GM23338 (cell line): ENCODE results near the gene SLC2A9. TPM values are rescaled to one million over a fixed set of nuclear protein-coding genes. Genes with fewer than 3 reads are reported as not detected.

Experiments
- ATAC-seq: fragments of 200-7000 bp; cut with Tn5 transposase; 3 replicates; pipeline ENCODE4 v1.9.1; 2020
- DNase-seq: peaks from one replicate; pipeline ENCODE4 v3.0.0-alpha.2; 2015; ENCODE audit warnings: low spot score
- H2AFZ ChIP-seq: fragments of 200-600 bp; sonication (generic); 2 replicates; pipeline ENCODE4 v1.8.0; 2016; ENCODE audit warnings: antibody characterized with exemption, mild to moderate bottlenecking, moderate library complexity
- H3F3A ChIP-seq: fragments of 200-600 bp; sonication (generic); replicated peaks from 2 replicates; pipeline ENCODE4 v1.8.0; 2017; ENCODE audit warnings: antibody characterized with exemption, mixed run types, low read depth
- H3K27ac ChIP-seq: fragments of 200-600 bp; sonication (generic); 2 replicates; pipeline ENCODE4 v1.6.1; 2016; ENCODE audit warnings: low read depth
- H3K27me3 ChIP-seq: fragments of 200-600 bp; sonication (generic); 2 replicates; pipeline ENCODE4 v1.8.0; 2016; ENCODE audit warnings: mild to moderate bottlenecking, mixed run types, moderate library complexity; ENCODE audit not compliant: insufficient read depth
- H3K36me3 ChIP-seq: fragments of 200-600 bp; sonication (generic); 2 replicates; pipeline ENCODE4 v1.8.0; 2016; ENCODE audit warnings: mild to moderate bottlenecking; ENCODE audit not compliant: insufficient read depth
- H3K4me1 ChIP-seq: fragments of 200-600 bp; sonication (generic); 2 replicates; pipeline ENCODE4 v1.8.0; 2016; ENCODE audit warnings: mild to moderate bottlenecking, moderate library complexity; ENCODE audit not compliant: insufficient read depth
- H3K4me2 ChIP-seq: fragments of 200-600 bp; sonication (generic); 2 replicates; pipeline ENCODE4 v1.7.1; 2017; ENCODE audit warnings: mixed run types
- H3K4me3 ChIP-seq: fragments of 200-600 bp; sonication (generic); 2 replicates; pipeline ENCODE4 v1.6.1; 2016; ENCODE audit warnings: mixed run types
- H3K79me2 ChIP-seq: fragments of 200-600 bp; sonication (generic); replicated peaks from 2 replicates; pipeline ENCODE4 v1.8.0; 2017; ENCODE audit warnings: mild to moderate bottlenecking; ENCODE audit not compliant: insufficient read depth
- H3K9me2 ChIP-seq: fragments of 200-600 bp; sonication (generic); 2 replicates; pipeline ENCODE4 v1.8.0; 2017; ENCODE audit not compliant: insufficient read depth
- H4K20me1 ChIP-seq: fragments of 200-600 bp; sonication (generic); replicated peaks from 2 replicates; pipeline ENCODE4 v1.8.0; 2017; ENCODE audit warnings: mild to moderate bottlenecking; ENCODE audit not compliant: insufficient read depth
- H3K27ac Mint-ChIP-seq: 2 replicates; pipeline ENCODE4 v1.8.0; 2020; ENCODE audit warnings: inconsistent platforms, mild to moderate bottlenecking, moderate library complexity, mixed read lengths
- H3K27me3 Mint-ChIP-seq: 3 replicates; pipeline ENCODE4 v1.8.0; 2022; ENCODE audit warnings: low read depth, mild to moderate bottlenecking, moderate library complexity, mixed read lengths, inconsistent platforms; ENCODE audit not compliant: insufficient read depth, poor library complexity
- H3K36me3 Mint-ChIP-seq: 3 replicates; pipeline ENCODE4 v1.8.0; 2021; ENCODE audit warnings: low read depth, mild to moderate bottlenecking, inconsistent platforms, moderate library complexity, mixed read lengths
- H3K4me1 Mint-ChIP-seq: 3 replicates; pipeline ENCODE4 v1.8.0; 2020; ENCODE audit warnings: mild to moderate bottlenecking, inconsistent platforms, mixed read lengths
- H3K4me3 Mint-ChIP-seq: 3 replicates; pipeline ENCODE4 v1.8.0; 2021; ENCODE audit warnings: moderate library complexity, mild to moderate bottlenecking, inconsistent platforms, mixed read lengths
- H3K9me3 Mint-ChIP-seq: 3 replicates; pipeline ENCODE4 v1.8.0; 2020; ENCODE audit warnings: moderate library complexity, mild to moderate bottlenecking, inconsistent platforms, mixed read lengths
- CREB1 ChIP-seq: fragments of 250-450 bp; sonication (Bioruptor Pico); IDR thresholded peaks from 2 replicates; pipeline ENCODE4 v1.5.0; 2020; ENCODE audit warnings: low read depth, mild to moderate bottlenecking, moderate library complexity
- CTCF ChIP-seq, 2 experiments: fragments of 200-600 bp in 1 of 2; sonication (generic) in 1 of 2; conservative IDR thresholded peaks; 2 replicates each; pipeline versions ENCODE4 v1.5.1 to v1.6.1; 2016 to 2017; ENCODE audit warnings: antibody characterized with exemption in 2 of 2, low read depth in 2 of 2, mild to moderate bottlenecking in 2 of 2, moderate library complexity in 1 of 2
- ETS1 ChIP-seq: IDR thresholded peaks from 2 replicates; pipeline ENCODE4 v1.6.1; 2016; ENCODE audit warnings: antibody characterized with exemption
- EZH2phosphoT487 ChIP-seq: fragments of 200-600 bp; sonication (generic); IDR thresholded peaks from one replicate; pipeline ENCODE4 v1.8.1; 2018; ENCODE audit warnings: antibody characterized with exemption; ENCODE audit not compliant: unreplicated experiment
- JUNB ChIP-seq: IDR thresholded peaks from one replicate; pipeline ENCODE4 v1.6.1; 2016; ENCODE audit warnings: antibody characterized with exemption; ENCODE audit not compliant: unreplicated experiment
- NANOG ChIP-seq: IDR thresholded peaks from 2 replicates; pipeline ENCODE4 v1.6.1; 2016; ENCODE audit warnings: antibody characterized with exemption, borderline replicate concordance
- REST ChIP-seq: IDR thresholded peaks from one replicate; pipeline ENCODE4 v1.6.1; 2018; ENCODE audit warnings: antibody characterized with exemption; ENCODE audit not compliant: unreplicated experiment
- ZNF114 ChIP-seq: fragments of 250-450 bp; sonication (Bioruptor Pico); IDR thresholded peaks from 2 replicates; pipeline ENCODE4 v1.5.0; 2020; ENCODE audit warnings: mild to moderate bottlenecking, moderate library complexity
- ZNF331 ChIP-seq: fragments of 250-450 bp; sonication (Bioruptor Pico); IDR thresholded peaks from 2 replicates; pipeline ENCODE4 v1.5.0; 2020; ENCODE audit warnings: low read depth, mild to moderate bottlenecking, moderate library complexity
- ZNF462 ChIP-seq: fragments of 250-450 bp; sonication (Bioruptor Pico); IDR thresholded peaks from 2 replicates; pipeline ENCODE4 v1.5.0; 2020; ENCODE audit warnings: mild to moderate bottlenecking, moderate library complexity
- polyA plus RNA-seq: library from polyadenylated mRNA; unstranded; fragments of >200 nt; fragmentation: Nextera tagmentation; extraction: Ambion mirVana; gene quantifications from 2 replicates; pipeline ENCODE4 v1.2.1, GENCODE V29; 2016
- total RNA-seq: library from RNA; depleted of rRNA; stranded (reverse); fragments of >200 nt; shearing (Covaris generic); gene quantifications from 2 replicates; pipeline ENCODE4 v1.2.3, GENCODE V29; 2014

The SLC2A9 gene
- total and polyA plus RNA-seq, 2 experiments from 2014 or later = 0.21 to 0.40 TPM

- TF ChIP-seq REST = no peak
- no peak for TF ChIP-seq JUNB
- TF ChIP-seq ZNF331 = no peak
Observed at GRCh38 chr4:9923195-9923812, 98.0 kb downstream of the SLC2A9 start (continued).

GRCh38 chr4:9921326-9921725 is 100.0 kb downstream of the SLC2A9 start:
- Histone ChIP-seq H2AFZ (no peak overlapping the region), H3K4me2 (0 out of 2 replicates have a peak overlapping the region, but pooled peaks have one; percentile 30)
- H3K4me3 Mint-ChIP-seq = no peak overlapping the region
- TF ChIP-seq ZNF462 (CRISPR knock-in tag) = no peak
- no peak for TF ChIP-seq ZNF331
- TF ChIP-seq CREB1 (CRISPR knock-in tag) = no peak
- TF ChIP-seq EZH2phosphoT487 = no peak
- no peak for TF ChIP-seq NANOG
- TF ChIP-seq CTCF (conservative IDR thresholded peaks at IDR 0.05; ENCODE audit: low read depth in 2 of 2) = no peak
- no peak for TF ChIP-seq ZNF114
- TF ChIP-seq ETS1 = no peak

More at GRCh38 chr4:9921326-9921725, 100.0 kb downstream of the SLC2A9 start:
- no peak overlapping the region for H3K4me3 ChIP-seq
- no peaks in the 10 kb centered on the region for H4K20me1 ChIP-seq
- Mint-ChIP-seq H3K36me3 (no peaks in the 10 kb centered on the region; the same call in 2 of the 3 replicates), H3K27me3 (peaks cover 3% of the 10 kb centered on the region), H3K4me1 (peaks cover 18% of the 10 kb centered on the region), H3K27ac (no peak overlapping the region), H3K9me3 (no peaks in the 10 kb centered on the region)
- DNase-seq (peak; percentile 75), ATAC-seq (peak; percentile 81)
- H3K36me3 ChIP-seq = no peaks in the 10 kb centered on the region
- peaks cover 2% of the 10 kb centered on the region for H3K9me2 ChIP-seq
- H3F3A ChIP-seq = no peaks in the 10 kb centered on the region
- no peaks in the 10 kb centered on the region for H3K79me2 ChIP-seq
- no peaks in the 10 kb centered on the region for H3K27me3 ChIP-seq
- no peak overlapping the region for H3K27ac ChIP-seq
- H3K4me1 ChIP-seq = peaks cover 4% of the 10 kb centered on the region
